Vagina (tissue), 2 donors: ENCODE results near the gene STIM1. TPM values are rescaled to one million over a fixed set of nuclear protein-coding genes. Genes with fewer than 3 reads are reported as not detected.

ENCODE experiments used
- DNase-seq, 2 donors: peaks; one replicate each; pipeline ENCODE4 v3.0.0-alpha.2; 2017; ENCODE audit errors: extremely low spot score in 2 of 2
- H3K27ac ChIP-seq: fragments of 200-600 bp; sonication (generic); one replicate; pipeline ENCODE4 v1.5.1; 2019
- H3K27me3 ChIP-seq: fragments of 200-600 bp; sonication (generic); one replicate; pipeline ENCODE4 v1.5.1; 2019
- H3K36me3 ChIP-seq, 2 donors: fragments of 200-600 bp; sonication (generic); one replicate each; pipeline ENCODE4 v1.5.1; 2017 to 2019
- H3K4me1 ChIP-seq: fragments of 200-600 bp; sonication (generic); one replicate; pipeline ENCODE4 v1.5.1; 2019
- H3K4me3 ChIP-seq, 2 donors: fragments of 200-600 bp; sonication (generic); 1 replicate in 1 of 2; 2 replicates in 1 of 2; pipeline ENCODE4 v1.5.1; 2016 to 2019
- H3K9me3 ChIP-seq: fragments of 200-600 bp; sonication (generic); one replicate; pipeline ENCODE4 v1.5.1; 2019
- CTCF ChIP-seq, 3 experiments: fragments of 450-650 bp in 2 of 3; fragments of 200-600 bp in 1 of 3; sonication (generic) in 1 of 3; IDR thresholded peaks; one replicate each; pipeline ENCODE4 v1.5.1; 2017 to 2019; ENCODE audit warnings: antibody characterized with exemption in 3 of 3, mild to moderate bottlenecking in 2 of 3, moderate library complexity in 2 of 3
- POLR2A ChIP-seq, 2 donors: fragments of 450-650 bp; IDR thresholded peaks; one replicate each; pipeline ENCODE4 v1.6.1; 2017; ENCODE audit warnings: antibody characterized with exemption in 2 of 2, mild to moderate bottlenecking in 2 of 2, moderate library complexity in 2 of 2
- POLR2AphosphoS5 ChIP-seq, 2 donors: sonication (generic); formaldehyde crosslinking; IDR thresholded peaks; one replicate each; pipeline ENCODE4 v1.9.0; 2017; ENCODE audit warnings: antibody characterized with exemption in 2 of 2, mild to moderate bottlenecking in 2 of 2, low read depth in 1 of 2; ENCODE audit not compliant: insufficient read depth in 1 of 2
- intact Hi-C: fragments of 100-400 bp; cut with DNase I; formaldehyde crosslinking; loops from one replicate; pipeline ENCODE4 v1.15.1; 2023
- total RNA-seq: library from RNA; depleted of rRNA; stranded (reverse); fragments of >200 nt; gene quantifications from one replicate; pipeline ENCODE4 v1.2.3, GENCODE V29; 2016

STIM1 gene
- total RNA-seq, 1 donor from 2014 or later: 68.8 TPM

GRCh38 chr11:4040461-4040860, 185.0 kb downstream of the STIM1 start:
- TF ChIP-seq POLR2AphosphoS5 (IDR thresholded peaks at IDR 0.05; ENCODE audit: insufficient read depth in 1 of 2, low read depth in 1 of 2) (no peak), POLR2A (IDR thresholded peaks at IDR 0.05) (no peak), CTCF (IDR thresholded peaks at IDR 0.05) (no peak)
- no peaks in the 10 kb centered on the region for H3K36me3 ChIP-seq
- H3K4me1 ChIP-seq: peaks cover 20% of the 10 kb centered on the region
- H3K27me3 ChIP-seq: no peaks in the 10 kb centered on the region
- H3K9me3 ChIP-seq: no peaks in the 10 kb centered on the region
- no peak for DNase-seq
- H3K4me3 ChIP-seq: no peak overlapping the region
- intact Hi-C loops: no loop called here
- no peak overlapping the region for H3K27ac ChIP-seq

GRCh38 chr11:4041731-4042391, 186.4 kb downstream of the STIM1 start:
- no peak for DNase-seq
- H3K36me3 ChIP-seq: no peaks in the 10 kb centered on the region
- no peaks in the 10 kb centered on the region for H3K9me3 ChIP-seq
- H3K27me3 ChIP-seq: no peaks in the 10 kb centered on the region
- H3K27ac ChIP-seq: no peak overlapping the region
- TF ChIP-seq POLR2A (IDR thresholded peaks at IDR 0.05): no peak
- no peak for TF ChIP-seq CTCF (IDR thresholded peaks at IDR 0.05)
- TF ChIP-seq POLR2AphosphoS5 (IDR thresholded peaks at IDR 0.05; ENCODE audit: insufficient read depth in 1 of 2, low read depth in 1 of 2): no peak
- peaks cover 20% of the 10 kb centered on the region for H3K4me1 ChIP-seq
- no peak overlapping the region for H3K4me3 ChIP-seq
- intact Hi-C loops: no loop called here

GRCh38 chr11:4044976-4045646, 189.6 kb downstream of the STIM1 start:
- Histone ChIP-seq H3K4me1 (peaks cover 20% of the 10 kb centered on the region), H3K4me3 (no peak overlapping the region), H3K27me3 (no peaks in the 10 kb centered on the region), H3K9me3 (no peaks in the 10 kb centered on the region), H3K36me3 (no peaks in the 10 kb centered on the region), H3K27ac (no peak overlapping the region)
- no peak for DNase-seq
- intact Hi-C loops: no loop called here
- TF ChIP-seq POLR2AphosphoS5 (IDR thresholded peaks at IDR 0.05; ENCODE audit: insufficient read depth in 1 of 2, low read depth in 1 of 2) (peak in 1 of 2 donors; percentile 10), CTCF (IDR thresholded peaks at IDR 0.05) (no peak)

- H3K9me3 ChIP-seq: no peaks in the 10 kb centered on the region
- H3K4me1 ChIP-seq: peaks cover 20% of the 10 kb centered on the region
Observed at GRCh38 chr11:4048340-4048739, 192.9 kb downstream of the STIM1 start.

More at GRCh38 chr11:4048340-4048739, 192.9 kb downstream of the STIM1 start:
- no peak overlapping the region for H3K4me3 ChIP-seq
- H3K27ac ChIP-seq: no peak overlapping the region
- intact Hi-C loops: no loop called here
- TF ChIP-seq POLR2AphosphoS5 (IDR thresholded peaks at IDR 0.05; ENCODE audit: insufficient read depth in 1 of 2, low read depth in 1 of 2) (no peak), POLR2A (IDR thresholded peaks at IDR 0.05) (no peak), CTCF (IDR thresholded peaks at IDR 0.05) (no peak)
- no peaks in the 10 kb centered on the region for H3K36me3 ChIP-seq
- no peaks in the 10 kb centered on the region for H3K27me3 ChIP-seq
- DNase-seq: no peak
